ENCODE data around the gene DNM2.

DNA sequence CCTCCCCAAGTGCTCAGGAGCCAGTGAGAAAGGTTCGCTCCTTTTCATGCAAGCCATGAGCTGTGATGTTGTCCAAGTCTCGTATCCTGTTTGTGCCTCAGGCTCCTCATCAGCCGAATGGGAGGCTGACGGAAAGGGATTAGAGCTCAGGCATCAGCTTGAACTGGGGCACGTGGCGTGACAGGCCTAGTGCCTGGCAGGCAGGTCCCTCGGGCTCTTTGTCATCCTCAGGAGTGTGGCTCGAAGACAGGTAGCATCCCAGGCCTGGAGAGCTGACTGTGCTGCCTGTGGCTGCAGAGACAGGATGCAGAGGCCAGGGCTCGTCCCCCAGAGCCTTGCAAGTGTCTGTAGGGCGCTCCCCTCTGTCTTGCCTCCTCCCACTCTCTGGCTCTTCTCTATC is 38.5 kb downstream of the DNM2 start:
- no peak for TF ChIP-seq ATF2 (CRISPR knock-in tag; IDR thresholded peaks at IDR 0.05)
- TF ChIP-seq PAXIP1 (CRISPR knock-in tag; conservative IDR thresholded peaks at IDR 0.05), result no peak
- TF ChIP-seq MBNL3 (CRISPR knock-in tag; conservative IDR thresholded peaks at IDR 0.05), result no peak
- no peak for TF ChIP-seq SP2 (CRISPR knock-in tag; IDR thresholded peaks at IDR 0.05)
- TF ChIP-seq CTCF (CRISPR knock-in tag; IDR thresholded peaks at IDR 0.05), result no peak
- no peak for TF ChIP-seq ZNF24 (IDR thresholded peaks at IDR 0.05)
- TF ChIP-seq IRF2 (CRISPR knock-in tag; IDR thresholded peaks at IDR 0.05), result no peak
- no peak for TF ChIP-seq GABPB1 (CRISPR knock-in tag; IDR thresholded peaks at IDR 0.05)
- TF ChIP-seq ZFAT (CRISPR knock-in tag; conservative IDR thresholded peaks at IDR 0.05), result no peak
- TF ChIP-seq CSRNP1 (CRISPR knock-in tag; IDR thresholded peaks at IDR 0.05), result no peak
- no peak for TF ChIP-seq CBX2 (IDR thresholded peaks at IDR 0.05; ENCODE audit: low read depth, low read length)
- TF ChIP-seq CBX2 (CRISPR knock-in tag; IDR thresholded peaks at IDR 0.05; ENCODE audit: low read depth), result no peak

Data from HepG2 (cell line).